B cell (primary cell): ENCODE measurements around the gene C16orf92. TPM values are rescaled to one million over a fixed set of nuclear protein-coding genes. Genes with fewer than 3 reads are reported as not detected.

Source experiments
- ATAC-seq: fragments of 200-7000 bp; cut with Tn5 transposase; one replicate; pipeline ENCODE4 v1.10.0; 2021; ENCODE audit warnings: low read depth, mild to moderate bottlenecking, moderate number of reproducible peaks, moderate library complexity
- CTCF ChIA-PET: fragments of 350-600 bp; sonication (Branson Sonifier 250); formaldehyde crosslinking; loops from one replicate; lab custom pipeline; 2021; ENCODE audit warnings: antibody characterized with exemption, inconsistent platforms; lab: Charles Lee
- POLR2A ChIA-PET: fragments of 350-600 bp; sonication (Branson Sonifier 250); formaldehyde crosslinking; loops from one replicate; lab custom pipeline; 2021; ENCODE audit warnings: antibody characterized with exemption; lab: Charles Lee
- DNase-seq: peaks from one replicate; pipeline ENCODE4 v3.0.0; 2013
- H2AFZ ChIP-seq: 2 replicates; pipeline ENCODE4 v1.6.1; 2012; ENCODE audit warnings: mild to moderate bottlenecking, low read depth, low read length; ENCODE audit not compliant: insufficient read depth, poor library complexity, severe bottlenecking
- H3K27ac ChIP-seq, 2 donors: 1 replicate in 1 of 2; 2 replicates in 1 of 2; pipeline ENCODE4 v1.5.1; 2012 to 2013; ENCODE audit warnings: low read length in 2 of 2, mild to moderate bottlenecking in 2 of 2, moderate library complexity in 1 of 2
- H3K27me3 ChIP-seq, 4 experiments: fragments of 200-600 bp in 1 of 4; sonication (generic) in 1 of 4; replicated peaks in 1 of 4; 1 replicate in 2 of 4; 2 replicates in 2 of 4; pipeline versions ENCODE4 v1.6.1 to v1.7.0; 2013 to 2016; ENCODE audit warnings: low read length in 3 of 4, mild to moderate bottlenecking in 2 of 4, mixed read lengths in 1 of 4, moderate library complexity in 1 of 4; ENCODE audit not compliant: insufficient read depth in 4 of 4, control insufficient read depth in 3 of 4; ENCODE audit errors: control extremely low read depth in 1 of 4
- H3K36me3 ChIP-seq, 2 experiments: replicated peaks in 1 of 2; 1 replicate in 1 of 2; 2 replicates in 1 of 2; pipeline versions ENCODE4 v1.6.1 to v1.7.1; 2013; ENCODE audit warnings: low read length in 1 of 2; ENCODE audit not compliant: insufficient read depth in 2 of 2, control insufficient read depth in 1 of 2; ENCODE audit errors: control extremely low read depth in 1 of 2, extremely low read depth in 1 of 2
- H3K4me1 ChIP-seq, 2 donors: fragments of 200-600 bp in 1 of 2; sonication (generic) in 1 of 2; 1 replicate in 1 of 2; 2 replicates in 1 of 2; pipeline versions ENCODE4 v1.5.1 to v1.6.1; 2013 to 2017; ENCODE audit warnings: low read length in 2 of 2; ENCODE audit not compliant: control insufficient read depth in 2 of 2, insufficient read depth in 2 of 2
- H3K4me2 ChIP-seq: replicated peaks from 2 replicates; pipeline ENCODE3; 2012; ENCODE audit warnings: mild to moderate bottlenecking, low read depth, low read length; ENCODE audit not compliant: poor library complexity, severe bottlenecking
- H3K4me3 ChIP-seq, 5 experiments: fragments of 200-600 bp in 1 of 5; sonication (generic) in 1 of 5; 1 replicate in 3 of 5; 2 replicates in 2 of 5; pipeline versions ENCODE4 v1.5.1 to v1.7.0; 2011 to 2016; ENCODE audit warnings: low read length in 4 of 5, mild to moderate bottlenecking in 4 of 5, low read depth in 2 of 5, control low read depth in 1 of 5, moderate library complexity in 1 of 5; ENCODE audit not compliant: insufficient read depth in 1 of 5; ENCODE audit errors: control extremely low read depth in 1 of 5, extremely low read depth in 1 of 5
- H3K79me2 ChIP-seq: fragments of 200-600 bp; sonication (generic); one replicate; pipeline ENCODE4 v1.6.0; 2016; ENCODE audit warnings: low read length; ENCODE audit not compliant: control insufficient read depth, insufficient read depth
- H3K9ac ChIP-seq: fragments of 200-600 bp; sonication (generic); 2 replicates; pipeline ENCODE4 v1.6.1; 2017; ENCODE audit warnings: mild to moderate bottlenecking, low read length, moderate library complexity
- H3K9me3 ChIP-seq, 3 donors: one replicate each; pipeline versions ENCODE4 v1.6.1 to v1.7.1; 2013; ENCODE audit warnings: low read length in 2 of 3; ENCODE audit not compliant: control insufficient read depth in 2 of 3, insufficient read depth in 1 of 3; ENCODE audit errors: control extremely low read depth in 1 of 3
- H4K20me1 ChIP-seq: 2 replicates; pipeline ENCODE4 v1.6.0; 2012; ENCODE audit warnings: mild to moderate bottlenecking, low read length; ENCODE audit not compliant: insufficient read depth, control insufficient read depth, poor library complexity, severe bottlenecking
- H3K27ac Mint-ChIP-seq: one replicate; pipeline ENCODE4 v1.8.0; 2021; ENCODE audit warnings: mixed read lengths
- H3K27me3 Mint-ChIP-seq: one replicate; pipeline ENCODE4 v1.8.0; 2021; ENCODE audit warnings: mixed read lengths
- H3K4me1 Mint-ChIP-seq: one replicate; pipeline ENCODE4 v1.8.0; 2021; ENCODE audit warnings: mixed read lengths
- H3K4me3 Mint-ChIP-seq: one replicate; pipeline ENCODE4 v1.8.0; 2021; ENCODE audit warnings: mixed read lengths
- H3K9me3 Mint-ChIP-seq: one replicate; pipeline ENCODE4 v1.8.0; 2022; ENCODE audit warnings: mixed read lengths; ENCODE audit not compliant: insufficient read depth
- CTCF ChIP-seq: fragments of 200-600 bp; IDR thresholded peaks from one replicate; pipeline ENCODE4 v1.8.0; 2022; ENCODE audit warnings: antibody characterized with exemption, mild to moderate bottlenecking
- EZH2 ChIP-seq: IDR thresholded peaks from 2 replicates; pipeline ENCODE4 v1.6.1; 2012; ENCODE audit warnings: borderline replicate concordance, low read depth, mild to moderate bottlenecking, moderate library complexity, low read length; ENCODE audit not compliant: insufficient read depth, poor library complexity, severe bottlenecking
- WGBS: methylation state at CpG from one replicate; pipeline ENCODE4 v1.1.5; 2013; ENCODE audit warnings: missing lambda C conversion rate; ENCODE audit not compliant: insufficient coverage; 5-methylcytosine and 5-hydroxymethylcytosine counted together
- intact Hi-C: fragments of 100-400 bp; cut with micrococcal nuclease; formaldehyde crosslinking; loops from one replicate; pipeline ENCODE4 v1.10.0; 2022
- polyA plus RNA-seq: library from polyadenylated mRNA; depleted of rRNA; stranded (reverse); fragments of >200 nt; gene quantifications from 2 replicates; pipeline ENCODE4 v1.2.3, GENCODE V29; 2012
- total RNA-seq, 2 donors: library from RNA; stranded (reverse); fragments of 120-200 nt in 1 of 2; gene quantifications; 1 replicate in 1 of 2; 2 replicates in 1 of 2; pipeline versions ENCODE4 v1.2.3 to v1.2.4, GENCODE V29; 2013 to 2022

C16orf92 gene
- total and polyA plus RNA-seq, 2 donors (not counting 1 experiment from before 2014, with no cell fraction given) = not detected

- Histone ChIP-seq H4K20me1 (peaks cover 5% of the 10 kb centered on the region), H3K4me3 (no peak overlapping the region), H3K4me2 (no peak overlapping the region), H3K36me3 (peaks cover 0 to 19% of the 10 kb centered on the region in 2 experiments), H3K27ac (no peak overlapping the region), H3K4me1 (peaks cover 14 to 21% of the 10 kb centered on the region in 2 donors), H2AFZ (no peak overlapping the region), H3K9ac (no peak overlapping the region), H3K9me3 (peaks cover 0 to 7% (median 0%) of the 10 kb centered on the region in 3 donors), H3K27me3 (peaks cover 0 to 17% (median 5%) of the 10 kb centered on the region in 4 experiments), H3K79me2 (peaks cover 2% of the 10 kb centered on the region)
- ATAC-seq (no peak), DNase-seq (no peak)
- intact Hi-C loops = no loop called here
- POLR2A ChIA-PET = interaction anchor here (0.5 to 2.4 kb wide), 3 partner anchors 9 to 305 kb away, joined by 4 to 9 read pairs (median 4); partner anchors contain the start of gene MAZ
- CTCF ChIA-PET = interaction anchor here (0.6 to 3.2 kb wide), 15 partner anchors 9 to 364 kb away, joined by 3 to 17 read pairs (median 4); partner anchors contain the start of genes HIRIP3, TLCD3B and TMEM219
- H3K4me1 Mint-ChIP-seq = peaks cover 11% of the 10 kb centered on the region
- peaks cover 13% of the 10 kb centered on the region for H3K27me3 Mint-ChIP-seq
- H3K9me3 Mint-ChIP-seq = no peaks in the 10 kb centered on the region
- TF ChIP-seq EZH2 (no peak), CTCF (no peak)
- 94% methylated on average over 18 of the region's 18 CpGs for WGBS
- no peak overlapping the region for H3K4me3 Mint-ChIP-seq
- H3K27ac Mint-ChIP-seq = no peak overlapping the region
Measured at GRCh38 chr16:30006095-30006473, 16.9 kb upstream of the C16orf92 start.

GRCh38 chr16:30006659-30007377 is 16.2 kb upstream of the C16orf92 start:
- no peak overlapping the region for H3K4me2 ChIP-seq
- H3K79me2 ChIP-seq = peaks cover 2% of the 10 kb centered on the region
- H3K27me3 Mint-ChIP-seq = peaks cover 14% of the 10 kb centered on the region
- no peak overlapping the region for H3K27ac Mint-ChIP-seq
- no peak overlapping the region for H2AFZ ChIP-seq
- CTCF ChIA-PET = interaction anchor here (1.2 to 3.2 kb wide), 4 partner anchors 24 to 307 kb away, joined by 3 to 17 read pairs (median 6); partner anchors contain the start of genes TLCD3B and TMEM219
- 95% methylated on average over 30 of the region's 34 CpGs for WGBS
- ATAC-seq (no peak), DNase-seq (no peak)
- intact Hi-C loops = no loop called here
- H3K9ac ChIP-seq = no peak overlapping the region
- H3K4me1 ChIP-seq = peaks cover 21 to 26% of the 10 kb centered on the region in 2 donors
- TF ChIP-seq CTCF (no peak), EZH2 (no peak)
- H3K27me3 ChIP-seq = peaks cover 0 to 23% (median 10%) of the 10 kb centered on the region in 4 experiments
- no peak overlapping the region for H3K4me3 ChIP-seq
- POLR2A ChIA-PET = interaction anchor here (0.5 kb wide), 1 partner anchor 306 kb away, joined by 4 read pairs; no protein-coding TSS in a partner anchor
- H3K4me1 Mint-ChIP-seq = peaks cover 13% of the 10 kb centered on the region
- no peak overlapping the region for H3K4me3 Mint-ChIP-seq
- H3K36me3 ChIP-seq = peaks cover 0 to 12% of the 10 kb centered on the region in 2 experiments
- H3K9me3 Mint-ChIP-seq = no peaks in the 10 kb centered on the region
- H4K20me1 ChIP-seq = no peaks in the 10 kb centered on the region
- no peak overlapping the region for H3K27ac ChIP-seq
- peaks cover 0 to 10% (median 0%) of the 10 kb centered on the region in 3 donors for H3K9me3 ChIP-seq
